Neural progenitor cell (in vitro differentiated cells): ENCODE results near the gene GTF3C4.

Source experiments
- CTCF ChIP-seq: fragments of 200-600 bp; sonication (generic); IDR thresholded peaks from 2 replicates; pipeline ENCODE4 v1.5.1; 2017; ENCODE audit warnings: antibody characterized with exemption, mild to moderate bottlenecking
- EZH2 ChIP-seq: fragments of 200-600 bp; sonication (generic); IDR thresholded peaks from 2 replicates; pipeline ENCODE4 v1.6.1; 2017; ENCODE audit warnings: antibody characterized with exemption, mild to moderate bottlenecking, moderate library complexity
- EZH2phosphoT487 ChIP-seq: fragments of 200-600 bp; sonication (generic); IDR thresholded peaks from 2 replicates; pipeline ENCODE4 v1.6.1; 2017; ENCODE audit warnings: antibody characterized with exemption

- TF ChIP-seq CTCF (peak; percentile 35), EZH2phosphoT487 (no peak), EZH2 (peak; percentile 38)
Observed at GRCh38 chr9:132669698-132670456, 387 bp upstream of the GTF3C4 start, which contains the start of gene DDX31.
